Skeletal muscle cell (primary cell): ENCODE data around the gene ABLIM1.

Source experiments
- DNase-seq: peaks from one replicate; pipeline ENCODE4 v3.0.0-alpha.2; 2010; ENCODE audit warnings: low read depth
- H3K4me3 ChIP-seq: 2 replicates; pipeline ENCODE4 v1.5.1; 2011; ENCODE audit warnings: low read depth, mild to moderate bottlenecking, control low read depth, low read length, moderate library complexity

Gene ABLIM1

DNA sequence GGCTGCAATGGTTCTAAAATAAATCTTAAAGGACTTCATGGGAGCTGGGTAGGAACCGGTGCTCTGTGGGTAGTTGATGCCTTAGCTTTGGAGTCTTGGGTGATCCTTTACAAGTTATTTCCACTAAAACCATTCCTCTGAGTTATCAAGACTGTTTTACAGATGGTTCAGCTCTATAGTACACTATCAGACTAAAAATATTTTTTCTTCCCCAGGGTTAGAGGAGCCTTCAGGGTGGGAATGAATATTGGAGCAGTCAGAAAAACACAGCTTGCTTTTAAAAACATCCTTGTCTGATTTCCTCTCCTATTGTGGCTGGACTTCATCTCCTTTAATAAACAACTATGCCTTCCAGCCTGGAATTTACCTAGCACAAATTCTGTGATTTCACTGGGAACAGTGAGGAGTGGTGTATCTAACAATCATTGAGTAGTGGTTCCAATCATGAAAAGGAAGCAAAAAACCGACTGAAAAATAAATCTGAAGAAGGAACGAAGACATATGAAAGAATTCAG, 151.1 kb downstream of the ABLIM1 start:
- no peak for DNase-seq
- H3K4me3 ChIP-seq = no peak overlapping the region

- no peak overlapping the region for H3K4me3 ChIP-seq
- peak; percentile 48 for DNase-seq
Measured at GRCh38 chr10:114504769-114505579, 153.1 kb downstream of the ABLIM1 start.

DNA sequence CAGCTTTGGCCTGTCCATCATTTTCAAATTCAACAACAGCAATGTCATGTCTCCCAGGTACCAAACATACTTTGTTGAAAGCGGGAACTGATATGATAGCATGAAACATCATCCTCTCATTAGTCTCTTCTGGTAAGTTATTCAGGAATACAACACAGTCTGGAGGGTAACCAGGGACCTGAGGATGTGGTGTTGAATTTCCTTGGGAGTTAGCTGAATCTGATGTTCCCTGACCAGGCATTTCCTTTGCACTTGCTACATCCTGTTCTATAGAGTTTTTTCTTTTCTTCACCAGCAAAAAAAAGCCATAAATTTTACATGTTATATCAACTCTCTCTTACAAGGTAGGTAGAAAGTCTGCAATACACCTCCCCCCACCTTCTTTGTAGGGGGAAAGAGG, 156.0 kb downstream of the ABLIM1 start:
- DNase-seq = no peak
- H3K4me3 ChIP-seq = no peak overlapping the region

- DNase-seq = no peak
- no peak overlapping the region for H3K4me3 ChIP-seq
Measured at GRCh38 chr10:114501650-114502049, 156.4 kb downstream of the ABLIM1 start.

GRCh38 chr10:114500643-114501042, 157.4 kb downstream of the ABLIM1 start:
- no peak for DNase-seq
- no peak overlapping the region for H3K4me3 ChIP-seq

DNA sequence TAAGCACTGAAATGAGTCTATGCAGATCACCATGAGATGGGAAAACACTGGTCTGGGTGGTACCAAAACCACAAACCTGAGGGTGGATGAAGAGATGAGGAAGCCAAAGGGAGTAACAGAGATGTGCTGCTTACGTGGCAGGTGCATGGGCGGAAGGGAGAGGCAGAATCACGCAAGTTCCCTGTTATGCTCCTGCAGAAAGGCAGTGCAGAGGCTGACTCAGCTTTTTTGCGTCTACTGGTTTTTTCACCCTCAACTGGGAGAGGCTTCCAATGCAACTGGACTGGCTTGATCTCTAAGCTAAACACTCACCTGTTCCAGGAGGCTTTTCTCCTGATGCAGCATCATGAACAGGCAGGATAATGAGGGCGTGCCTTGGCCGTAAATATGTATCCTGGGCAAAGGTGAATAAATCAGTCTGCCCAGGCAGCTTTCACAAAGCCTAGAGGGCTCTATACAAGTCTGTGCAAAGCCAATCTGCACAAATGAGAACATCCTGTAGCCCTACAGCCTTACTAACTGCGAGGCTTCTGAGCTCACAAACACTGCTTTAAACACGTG, 158.4 kb downstream of the ABLIM1 start:
- DNase-seq = no peak
- no peak overlapping the region for H3K4me3 ChIP-seq

DNA sequence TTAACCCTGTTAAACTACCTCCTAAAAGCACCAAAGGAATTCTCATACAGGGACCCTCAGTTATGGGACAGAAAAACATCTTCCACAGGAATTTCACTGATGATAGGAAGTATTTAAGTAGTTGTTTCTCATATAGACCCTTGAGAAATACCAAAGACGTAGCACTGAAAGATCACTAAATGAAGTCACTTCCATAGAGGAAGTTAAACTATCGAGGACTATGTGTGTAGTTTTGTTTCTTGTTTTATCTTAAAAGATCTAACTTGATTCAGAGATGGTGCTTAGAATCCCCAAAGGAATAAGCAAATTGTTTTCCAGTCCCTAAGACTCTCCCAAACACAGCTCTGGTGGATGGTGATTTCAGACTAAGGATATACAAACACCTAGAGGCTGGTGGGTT, 159.0 kb downstream of the ABLIM1 start:
- no peak overlapping the region for H3K4me3 ChIP-seq
- no peak for DNase-seq

GRCh38 chr10:114498413-114499111, 159.5 kb downstream of the ABLIM1 start:
- no peak for DNase-seq
- no peak overlapping the region for H3K4me3 ChIP-seq

DNA sequence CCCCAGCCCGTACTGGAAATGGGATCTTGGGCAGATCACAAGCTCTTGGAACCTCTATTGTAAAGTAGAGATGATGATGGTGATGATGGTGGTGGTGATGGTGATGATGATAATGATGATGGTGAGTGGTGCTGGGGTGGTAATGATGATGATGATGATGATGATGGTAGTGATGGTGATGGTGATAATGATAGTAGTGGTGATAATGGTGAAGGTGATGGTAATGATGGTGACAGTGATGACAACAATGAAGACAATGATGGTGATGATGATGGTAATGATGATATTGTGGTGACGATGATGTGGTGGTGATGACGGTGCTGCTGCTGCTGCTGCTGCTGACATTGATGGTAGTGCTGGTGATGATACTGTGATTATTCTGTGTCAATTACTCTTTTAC, 162.8 kb downstream of the ABLIM1 start:
- no peak for DNase-seq
- H3K4me3 ChIP-seq = no peak overlapping the region

GRCh38 chr10:114492351-114493037, 165.6 kb downstream of the ABLIM1 start:
- no peak for DNase-seq
- H3K4me3 ChIP-seq = no peak overlapping the region

GRCh38 chr10:114491933-114492332, 166.1 kb downstream of the ABLIM1 start:
- no peak for DNase-seq
- H3K4me3 ChIP-seq = no peak overlapping the region

- H3K4me3 ChIP-seq = no peak overlapping the region
- DNase-seq = no peak
Measured at GRCh38 chr10:114491419-114491818, 166.7 kb downstream of the ABLIM1 start.

GRCh38 chr10:114489521-114490310, 168.4 kb downstream of the ABLIM1 start:
- no peak for DNase-seq
- H3K4me3 ChIP-seq = no peak overlapping the region

DNA sequence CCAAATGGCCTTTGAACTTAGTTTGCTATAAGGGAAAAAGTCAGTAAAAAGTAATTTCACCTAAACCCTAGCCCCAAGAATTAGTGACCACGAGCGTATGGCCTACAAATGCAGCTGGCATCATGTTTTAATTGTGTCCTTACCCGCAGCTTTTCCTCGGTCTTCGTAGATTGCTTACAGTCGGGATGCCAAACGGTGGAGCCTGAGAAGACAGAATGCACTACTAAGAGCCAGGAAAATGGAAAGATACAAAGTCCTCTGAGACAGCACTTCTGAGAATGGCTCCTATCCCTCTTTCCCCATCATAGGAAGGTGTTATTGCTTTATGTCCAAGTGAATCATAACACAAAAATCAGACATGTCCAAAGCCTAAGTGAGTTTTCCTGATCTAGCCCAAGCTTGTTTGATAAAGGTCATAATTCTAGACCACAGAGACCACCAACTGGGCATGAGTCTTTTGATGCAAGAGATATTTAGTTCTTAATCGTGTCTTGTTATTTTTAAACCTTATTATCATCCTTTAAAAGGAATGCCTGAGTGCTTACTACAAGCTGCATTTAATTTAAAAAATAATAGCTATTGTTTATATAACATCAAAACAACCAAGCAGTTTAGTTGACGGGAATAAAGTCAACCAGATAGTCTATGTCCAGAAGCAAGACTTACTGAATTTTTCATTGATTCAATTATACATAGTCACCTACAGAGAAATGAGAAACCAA, 170.1 kb downstream of the ABLIM1 start:
- no peak overlapping the region for H3K4me3 ChIP-seq
- no peak for DNase-seq

DNA sequence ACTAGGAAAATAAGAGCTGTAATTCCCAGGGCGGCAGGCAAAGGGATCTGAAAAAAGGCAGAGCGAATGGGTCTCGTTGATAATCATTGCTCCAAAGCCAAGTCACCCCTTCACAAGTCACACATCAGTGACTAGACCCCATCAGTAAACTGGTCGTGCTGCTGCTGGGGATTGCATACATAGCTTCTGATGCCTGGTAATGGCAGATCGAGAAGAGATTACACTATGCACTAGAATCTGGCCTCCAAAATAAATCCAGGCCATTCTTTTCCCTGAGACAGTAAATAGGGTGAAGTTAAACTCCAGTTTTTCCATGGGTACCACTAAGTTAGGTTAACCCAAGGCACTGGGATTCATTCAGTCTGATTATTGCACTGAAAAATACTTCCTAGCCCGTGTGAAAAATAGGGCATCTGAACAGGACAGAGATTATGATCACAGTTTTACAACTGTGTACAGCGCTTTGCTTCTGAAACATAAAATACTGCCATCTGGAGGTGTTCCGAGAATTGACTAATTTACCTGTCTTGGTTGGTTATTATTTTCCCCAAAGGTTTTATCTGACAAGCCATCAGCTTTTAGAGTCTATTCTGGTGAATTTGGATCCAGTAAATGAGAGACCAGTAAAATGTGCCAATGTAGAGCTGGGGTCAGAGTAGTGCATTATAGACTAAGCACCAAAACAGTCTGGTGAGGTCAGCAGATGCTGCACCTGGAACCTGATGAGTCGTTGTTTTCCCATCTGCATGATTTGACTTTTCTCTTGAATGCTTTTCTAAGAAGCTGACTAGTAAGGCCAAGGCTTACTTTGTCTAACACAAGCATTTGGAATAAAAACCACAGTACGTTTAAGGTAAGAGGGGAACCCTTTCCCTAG, 170.9 kb downstream of the ABLIM1 start:
- no peak for DNase-seq
- no peak overlapping the region for H3K4me3 ChIP-seq

- no peak overlapping the region for H3K4me3 ChIP-seq
- no peak for DNase-seq
Measured at GRCh38 chr10:114485696-114486400, 172.2 kb downstream of the ABLIM1 start.

DNA sequence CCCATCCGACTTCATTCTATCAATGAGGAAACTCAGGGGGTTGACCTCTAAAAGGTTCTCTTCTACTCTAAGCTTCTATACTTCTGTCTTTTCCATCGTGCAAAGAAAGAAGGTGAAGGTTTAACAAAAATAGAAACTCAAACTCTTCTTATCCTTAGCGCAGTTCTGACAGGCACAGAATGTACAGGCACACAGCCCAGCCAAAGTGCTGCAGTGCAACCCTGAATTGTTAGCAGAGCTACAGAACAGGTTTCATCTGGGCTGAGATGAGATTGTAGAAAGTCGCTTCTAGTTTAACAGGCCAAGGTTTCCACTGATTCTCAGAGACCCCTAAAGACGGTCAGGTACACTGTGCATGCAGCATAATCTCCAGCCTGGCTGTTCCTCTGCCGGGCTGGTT, 174.5 kb downstream of the ABLIM1 start:
- no peak overlapping the region for H3K4me3 ChIP-seq
- no peak for DNase-seq
